Inferior parietal cortex (tissue), 1 donor: ENCODE data around the gene TRAF1.

ENCODE experiments used
- DNase-seq: peaks from one replicate; pipeline ENCODE4 v3.0.0-alpha.2; 2016; ENCODE audit errors: extremely low spot score

TRAF1 gene

DNA sequence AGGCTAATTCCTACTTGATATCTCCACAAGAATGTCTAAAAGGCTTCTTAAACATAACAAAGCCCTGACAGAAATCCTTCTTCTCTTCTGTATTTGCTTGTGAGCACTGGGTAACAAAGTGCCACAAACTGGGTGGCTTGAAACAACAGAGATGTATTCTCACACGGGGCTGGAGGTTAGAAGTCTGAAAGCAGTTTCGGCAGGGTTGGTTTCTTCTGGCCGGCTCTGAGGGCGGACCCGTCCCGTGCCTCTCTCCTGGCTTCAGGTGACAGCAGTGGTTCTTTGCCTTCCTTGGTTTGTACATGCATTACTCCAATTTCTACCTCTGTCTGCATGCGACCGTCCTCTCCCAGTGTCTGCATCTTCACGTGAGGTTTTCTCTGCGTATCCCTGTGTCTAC, 14.0 kb upstream of the TRAF1 start:
- no peak for DNase-seq

DNA sequence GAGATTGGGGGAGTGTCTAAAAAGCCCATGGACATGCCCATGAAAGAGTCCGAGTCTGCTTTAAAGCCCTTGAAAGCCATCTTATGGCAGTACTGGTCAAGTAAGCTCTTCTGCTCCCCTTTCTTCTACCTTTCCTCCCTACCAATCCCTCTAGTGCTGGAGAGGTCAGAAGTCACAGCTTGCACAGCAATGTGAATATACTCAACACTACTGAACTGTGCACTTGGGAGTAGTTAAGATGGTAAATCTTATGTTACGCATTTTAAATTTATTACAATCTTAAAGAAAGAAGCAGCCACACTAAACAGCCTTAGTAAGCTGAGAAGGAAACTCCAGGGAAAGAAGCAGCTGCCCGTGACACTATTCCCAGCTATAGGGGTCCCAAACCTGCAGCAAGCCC, 12.3 kb upstream of the TRAF1 start:
- no peak for DNase-seq

DNA sequence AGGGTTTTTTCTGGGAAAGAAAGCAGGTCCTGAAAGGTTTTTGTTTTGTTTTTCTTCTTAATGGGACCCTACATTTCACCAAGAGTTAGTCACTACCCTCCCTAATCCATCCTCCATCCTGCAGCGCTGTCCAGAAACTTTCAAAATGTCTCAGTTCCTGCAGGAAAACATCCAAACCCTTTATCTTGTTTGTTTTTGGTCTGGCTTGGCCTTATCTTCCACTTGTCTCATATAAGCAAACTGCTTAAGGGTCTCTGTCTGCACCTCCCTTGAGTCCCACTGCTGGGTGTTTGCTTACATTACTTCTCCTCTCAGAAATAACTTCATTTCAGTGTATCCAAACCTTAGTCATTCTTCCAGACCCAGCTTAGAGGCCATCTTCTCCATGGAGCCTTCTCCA, 11.0 kb upstream of the TRAF1 start:
- no peak for DNase-seq

DNA sequence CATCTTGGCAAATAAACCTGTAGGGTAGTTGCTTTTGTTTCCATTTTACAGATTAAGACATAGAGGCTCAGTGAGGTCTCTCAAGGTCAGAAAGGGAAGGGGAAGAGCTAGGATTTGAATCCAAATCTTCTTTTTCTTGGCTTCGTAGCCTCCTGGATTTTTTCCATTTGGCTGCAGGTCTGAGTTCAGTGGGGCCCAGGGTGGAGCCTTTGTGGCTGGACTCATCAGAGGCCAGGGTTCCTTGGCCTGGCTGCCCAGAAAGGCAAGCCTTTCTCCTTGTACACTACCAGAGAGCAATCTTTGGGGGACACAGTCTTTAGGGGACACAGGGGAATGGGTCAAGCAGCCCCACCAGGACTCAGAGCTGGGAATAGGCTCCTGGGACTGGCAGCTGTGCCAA, 10.5 kb upstream of the TRAF1 start:
- DNase-seq, result no peak

GRCh38 chr9:120936764-120937122, 10.1 kb upstream of the TRAF1 start:
- DNase-seq, result no peak

GRCh38 chr9:120936011-120936763, 9.6 kb upstream of the TRAF1 start:
- peak; percentile 92 for DNase-seq

- peak; percentile 85 for DNase-seq
These were observed 8.8 kb upstream of the TRAF1 start for GRCh38 chr9:120935383-120935857.

- no peak for DNase-seq
These were observed 7.7 kb upstream of the TRAF1 start for GRCh38 chr9:120934281-120934680.

- DNase-seq, result no peak
These were observed 6.9 kb upstream of the TRAF1 start for GRCh38 chr9:120933310-120934055.

GRCh38 chr9:120932086-120932823, 5.7 kb upstream of the TRAF1 start:
- DNase-seq, result no peak

- DNase-seq, result no peak
These were observed 4.9 kb upstream of the TRAF1 start for GRCh38 chr9:120931231-120932085.

DNA sequence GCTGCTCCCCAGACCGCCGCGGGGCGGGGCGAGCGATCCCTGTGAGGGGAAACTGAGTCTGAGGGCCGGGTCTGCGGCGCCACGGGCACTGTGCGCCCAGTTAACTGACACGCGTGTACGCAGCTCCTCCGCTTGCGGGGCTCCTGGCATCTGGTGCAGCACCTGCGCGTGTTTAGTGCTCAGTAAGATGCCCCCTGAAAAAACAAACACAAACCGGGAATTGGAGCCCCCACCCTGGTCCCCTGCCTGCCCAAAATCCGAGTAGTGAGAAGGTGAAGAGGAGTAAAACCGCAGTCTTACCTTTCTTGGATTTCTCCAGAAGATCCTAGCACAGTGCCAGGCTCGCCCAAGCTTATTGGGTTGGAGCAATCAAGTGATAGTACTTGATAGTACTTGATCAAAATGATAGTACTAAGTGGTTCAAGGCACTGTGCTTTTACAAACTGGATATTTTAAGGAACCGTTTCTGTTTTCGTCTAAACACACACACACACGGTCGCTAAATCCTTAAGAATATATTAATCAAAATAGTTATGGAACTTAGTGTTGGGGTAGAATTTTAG, 2.7 kb upstream of the TRAF1 start:
- DNase-seq, result no peak

GRCh38 chr9:120928483-120929228, 2.1 kb upstream of the TRAF1 start:
- DNase-seq, result peak; percentile 58

- no peak for DNase-seq
These were observed 1.5 kb upstream of the TRAF1 start for GRCh38 chr9:120928015-120928482.

- DNase-seq, result no peak
These were observed 846 bp upstream of the TRAF1 start for GRCh38 chr9:120927269-120928014.

DNA sequence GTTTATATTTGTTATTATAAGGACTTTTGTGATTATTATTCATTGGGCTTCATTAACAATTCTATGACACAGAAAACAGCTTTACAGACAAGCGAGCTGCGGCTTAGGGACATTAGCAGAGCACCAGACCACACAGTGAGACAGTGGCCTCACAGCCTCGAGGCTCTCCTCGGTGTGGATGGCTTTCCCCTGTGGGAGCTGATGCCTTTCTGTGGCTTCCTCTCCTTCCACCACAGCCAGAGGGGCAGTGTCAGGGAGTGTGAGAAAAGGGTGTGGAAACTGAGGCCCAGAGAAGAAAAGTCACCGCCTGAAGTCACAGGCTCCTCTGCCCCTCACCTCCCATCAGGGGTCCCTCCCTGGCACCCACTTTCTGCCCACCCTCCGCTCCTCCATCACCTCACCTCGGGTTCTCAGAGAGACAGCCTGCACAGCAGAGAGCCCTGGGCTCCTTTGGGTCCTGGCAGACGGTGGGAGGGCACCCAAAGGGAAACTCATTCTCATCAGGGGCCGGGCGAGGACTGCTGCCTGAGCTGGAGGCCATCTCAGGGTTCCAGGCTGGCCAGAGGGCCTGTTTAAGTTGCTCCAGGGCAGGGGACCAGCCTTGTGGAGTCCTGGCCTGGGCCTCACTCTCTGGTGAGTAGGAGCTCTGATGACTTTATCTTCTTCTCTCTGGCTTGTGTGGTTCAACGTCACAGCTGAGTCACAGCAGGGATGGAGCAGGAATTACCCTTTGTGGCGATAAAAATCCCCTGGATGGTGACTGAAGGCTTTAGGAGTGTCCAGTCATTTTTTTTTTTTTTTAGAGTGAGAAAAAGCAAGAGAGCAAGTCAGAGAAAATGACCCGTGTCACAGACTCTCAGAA, 830 bp downstream of the TRAF1 start:
- no peak for DNase-seq

DNA sequence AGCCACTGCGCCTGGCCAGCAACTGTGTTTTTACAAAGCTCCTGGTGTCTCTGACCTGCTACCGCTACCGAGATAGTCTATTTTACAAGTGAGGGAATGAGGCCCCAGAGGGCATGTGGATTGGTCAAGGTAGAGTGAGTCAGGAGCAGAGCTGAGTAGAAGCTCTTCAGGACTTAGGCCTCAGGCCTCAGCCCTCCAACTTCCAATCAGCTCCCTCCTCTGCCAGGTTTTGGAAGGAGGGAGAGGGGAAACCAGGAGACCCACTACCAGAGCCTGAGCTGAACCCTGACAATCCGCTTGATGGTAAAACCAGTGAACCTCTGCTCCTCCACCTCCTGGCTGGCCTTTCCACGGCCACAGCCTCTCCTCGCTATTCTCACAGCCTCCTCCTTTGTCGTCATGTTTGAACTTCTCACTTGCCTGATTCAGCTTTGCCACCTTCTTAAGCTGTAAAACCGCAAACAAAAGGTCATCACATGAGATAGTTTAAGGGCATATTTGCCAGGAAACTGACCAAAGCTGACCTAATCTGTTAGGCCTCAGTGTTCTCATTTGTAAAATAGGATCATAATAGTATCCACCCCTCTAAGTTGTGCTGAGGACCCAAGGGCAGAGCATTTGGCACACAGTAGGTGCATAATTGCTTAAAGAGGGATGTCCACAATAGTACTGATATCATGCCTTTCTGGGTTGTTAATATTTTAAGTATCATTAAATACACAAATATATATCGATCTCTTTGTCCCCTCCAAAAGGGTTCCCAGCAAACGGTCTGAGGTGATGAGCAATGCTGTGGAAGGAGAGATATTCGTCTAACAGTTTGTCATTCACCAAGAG, 1.7 kb downstream of the TRAF1 start:
- no peak for DNase-seq
